Hepatocyte (in vitro differentiated cells): ENCODE data around the gene SPSB4.

Source experiments
- EZH2 ChIP-seq: fragments of 200-600 bp; sonication (generic); IDR thresholded peaks from 2 replicates; pipeline ENCODE4 v1.6.1; 2016; ENCODE audit warnings: antibody characterized with exemption, mild to moderate bottlenecking, borderline replicate concordance
- TF ChIP-seq, protein P1 (sequence below): fragments of 200-600 bp; sonication (generic); IDR thresholded peaks from 2 replicates; pipeline ENCODE4 v1.5.1; 2016; ENCODE audit warnings: antibody characterized with exemption, mild to moderate bottlenecking; ENCODE audit not compliant: poor library complexity

DNA sequence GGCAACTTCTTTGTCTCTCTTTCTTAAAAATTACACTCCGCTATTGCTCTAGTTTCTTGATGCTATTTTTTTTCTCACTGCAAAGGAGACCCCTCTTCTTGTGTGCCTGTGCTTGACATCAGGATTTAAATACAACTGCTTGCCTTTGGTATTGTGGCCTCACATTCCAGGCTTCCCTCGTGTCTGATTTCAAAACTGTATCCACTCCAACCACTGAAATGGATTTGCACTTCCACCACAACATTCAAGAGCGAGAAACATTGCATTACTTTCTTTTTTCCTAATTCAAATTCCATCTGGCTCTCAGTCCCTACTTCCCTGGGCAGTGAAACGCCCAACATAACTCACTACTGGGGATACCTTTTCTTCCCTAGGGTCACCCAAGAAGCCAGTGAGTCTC lies 130.0 kb downstream of the SPSB4 start:
- TF ChIP-seq, protein P1, sequence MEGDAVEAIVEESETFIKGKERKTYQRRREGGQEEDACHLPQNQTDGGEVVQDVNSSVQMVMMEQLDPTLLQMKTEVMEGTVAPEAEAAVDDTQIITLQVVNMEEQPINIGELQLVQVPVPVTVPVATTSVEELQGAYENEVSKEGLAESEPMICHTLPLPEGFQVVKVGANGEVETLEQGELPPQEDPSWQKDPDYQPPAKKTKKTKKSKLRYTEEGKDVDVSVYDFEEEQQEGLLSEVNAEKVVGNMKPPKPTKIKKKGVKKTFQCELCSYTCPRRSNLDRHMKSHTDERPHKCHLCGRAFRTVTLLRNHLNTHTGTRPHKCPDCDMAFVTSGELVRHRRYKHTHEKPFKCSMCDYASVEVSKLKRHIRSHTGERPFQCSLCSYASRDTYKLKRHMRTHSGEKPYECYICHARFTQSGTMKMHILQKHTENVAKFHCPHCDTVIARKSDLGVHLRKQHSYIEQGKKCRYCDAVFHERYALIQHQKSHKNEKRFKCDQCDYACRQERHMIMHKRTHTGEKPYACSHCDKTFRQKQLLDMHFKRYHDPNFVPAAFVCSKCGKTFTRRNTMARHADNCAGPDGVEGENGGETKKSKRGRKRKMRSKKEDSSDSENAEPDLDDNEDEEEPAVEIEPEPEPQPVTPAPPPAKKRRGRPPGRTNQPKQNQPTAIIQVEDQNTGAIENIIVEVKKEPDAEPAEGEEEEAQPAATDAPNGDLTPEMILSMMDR: no peak
- no peak for TF ChIP-seq EZH2
